Colonic mucosa (tissue), 4 donors: ENCODE measurements around the gene APAF1. TPM values are rescaled to one million over a fixed set of nuclear protein-coding genes. Genes with fewer than 3 reads are reported as not detected.
"Not testable (repeated sequence)": the region's sequence is repeated elsewhere in the genome, so short reads cannot be mapped to it uniquely, and the experiment has no call there.

Source experiments
- DNase-seq: peaks from one replicate; pipeline ENCODE4 v3.0.0-alpha.2; 2020
- H3K27ac ChIP-seq: fragments of 200-600 bp; one replicate; pipeline ENCODE4 v1.8.0; 2021
- H3K27me3 ChIP-seq: fragments of 200-600 bp; one replicate; pipeline ENCODE4 v1.8.0; 2021
- H3K36me3 ChIP-seq: fragments of 200-600 bp; one replicate; pipeline ENCODE4 v1.8.0; 2021
- H3K4me1 ChIP-seq: fragments of 200-600 bp; one replicate; pipeline ENCODE4 v1.8.0; 2021; ENCODE audit warnings: mild to moderate bottlenecking
- H3K4me3 ChIP-seq: fragments of 200-600 bp; one replicate; pipeline ENCODE4 v1.8.0; 2021
- H3K9ac ChIP-seq, 2 donors: one replicate each; pipeline ENCODE4 v1.7.0; 2013; ENCODE audit warnings: control low read depth in 2 of 2, low read depth in 2 of 2, low read length in 2 of 2
- H3K9me3 ChIP-seq: fragments of 200-600 bp; one replicate; pipeline ENCODE4 v1.8.0; 2021
- CTCF ChIP-seq: fragments of 200-600 bp; IDR thresholded peaks from one replicate; pipeline ENCODE4 v1.8.0; 2022; ENCODE audit warnings: antibody characterized with exemption, mild to moderate bottlenecking
- intact Hi-C: fragments of 100-400 bp; cut with DNase I; formaldehyde crosslinking; loops from one replicate; pipeline ENCODE4 v1.14.1; 2022
- total RNA-seq, 2 donors: library from RNA; stranded (reverse); fragmentation: NEBNext Ultra II Directional in 1 of 2; extraction: Animal tissue kit (Norgen Biotek cat#: 25700) in 1 of 2; gene quantifications; one replicate each; pipeline ENCODE4 v1.2.1, GENCODE V29; 2021
- donor health status: healthy.
- donor health status: DM: no; HTN: no; CAD: no.
- donor health status: DM: no; HTN: no; CAD: no.

APAF1 gene
- total RNA-seq, 2 donors from 2014 or later = 36.8 to 52.6 TPM

- intact Hi-C loops = no loop called here
- Histone ChIP-seq H3K4me1 (no peaks in the 10 kb centered on the region), H3K4me3 (no peak overlapping the region), H3K9ac (no peak overlapping the region), H3K36me3 (no peaks in the 10 kb centered on the region), H3K27me3 (no peaks in the 10 kb centered on the region), H3K9me3 (no peaks in the 10 kb centered on the region), H3K27ac (no peak overlapping the region)
- DNase-seq = no peak
- TF ChIP-seq CTCF = no peak
Measured at GRCh38 chr12:98639491-98639890, 5.6 kb upstream of the APAF1 start.

GRCh38 chr12:98642801-98643200 is 2.3 kb upstream of the APAF1 start:
- H3K9ac ChIP-seq = not testable (repeated sequence)

GRCh38 chr12:98644433-98644711 is 718 bp upstream of the APAF1 start:
- H3K4me1 ChIP-seq = no peaks in the 10 kb centered on the region
- peak overlapping the region; percentile 98 for H3K4me3 ChIP-seq
- peak overlapping the region; percentile 82 to 98 for H3K9ac ChIP-seq
- no peak for DNase-seq
- peak overlapping the region; percentile 99 for H3K27ac ChIP-seq
- no peak for TF ChIP-seq CTCF
- H3K27me3 ChIP-seq = no peaks in the 10 kb centered on the region
- no peaks in the 10 kb centered on the region for H3K36me3 ChIP-seq
- intact Hi-C loops = no loop called here
- no peaks in the 10 kb centered on the region for H3K9me3 ChIP-seq

More at GRCh38 chr12:98642801-98643200, 2.3 kb upstream of the APAF1 start:
- H3K36me3 ChIP-seq, H3K9me3 ChIP-seq, H3K4me3 ChIP-seq, H3K27ac ChIP-seq, intact Hi-C loops, H3K27me3 ChIP-seq, DNase-seq, H3K4me1 ChIP-seq: not testable (repeated sequence)

GRCh38 chr12:98645572-98646067 is 530 bp downstream of the APAF1 start:
- Histone ChIP-seq H3K9me3 (no peaks in the 10 kb centered on the region), H3K4me3 (peak overlapping the region; percentile 98), H3K27me3 (no peaks in the 10 kb centered on the region), H3K4me1 (no peaks in the 10 kb centered on the region), H3K27ac (peak overlapping the region; percentile 99), H3K36me3 (peaks cover 4% of the 10 kb centered on the region), H3K9ac (peak overlapping the region; percentile 98)
- no peak for TF ChIP-seq CTCF
- DNase-seq = peak; percentile 50
- intact Hi-C loops = loop anchor here (2.0 to 5.0 kb wide), 2 partner anchors 47 to 78 kb away; no protein-coding TSS in a partner anchor

GRCh38 chr12:98646294-98647090 is 1.4 kb downstream of the APAF1 start:
- Histone ChIP-seq H3K9ac (peak overlapping the region; percentile 1 to 98), H3K27ac (no peak overlapping the region), H3K27me3 (no peaks in the 10 kb centered on the region), H3K4me1 (no peaks in the 10 kb centered on the region), H3K36me3 (peaks cover 4% of the 10 kb centered on the region), H3K4me3 (peak overlapping the region; percentile 98), H3K9me3 (no peaks in the 10 kb centered on the region)
- no peak for DNase-seq
- intact Hi-C loops = loop anchor here (2.0 to 5.0 kb wide), 2 partner anchors 48 to 79 kb away; no protein-coding TSS in a partner anchor
- TF ChIP-seq CTCF = no peak

GRCh38 chr12:98651328-98651727 is 6.2 kb downstream of the APAF1 start:
- no peak for TF ChIP-seq CTCF
- H3K27ac ChIP-seq = no peak overlapping the region
- intact Hi-C loops = no loop called here

More at GRCh38 chr12:98651328-98651727, 6.2 kb downstream of the APAF1 start:
- H3K4me1 ChIP-seq = no peaks in the 10 kb centered on the region
- no peak for DNase-seq
- peaks cover 4% of the 10 kb centered on the region for H3K36me3 ChIP-seq
- H3K9me3 ChIP-seq = no peaks in the 10 kb centered on the region
- no peak overlapping the region for H3K4me3 ChIP-seq
- H3K9ac ChIP-seq = no peak overlapping the region
- no peaks in the 10 kb centered on the region for H3K27me3 ChIP-seq
